ENCODE results near the gene PGAP3.
"Not testable (repeated sequence)": the region's sequence is repeated elsewhere in the genome, so short reads cannot be mapped to it uniquely, and the experiment has no call there.

The PGAP3 gene

GRCh38 chr17:39701012-39701783 lies 13.3 kb upstream of the PGAP3 start:
- no peak for DNase-seq (ENCODE audit: insufficient read length)
- FAIRE-seq = no peak
- TF ChIP-seq POLR2AphosphoS5 (IDR thresholded peaks at IDR 0.05; ENCODE audit: low read depth, low read length) = no peak
- TF ChIP-seq POLR2A (IDR thresholded peaks at IDR 0.05; ENCODE audit: low read depth, low read length) = no peak
- TF ChIP-seq TAF1 (IDR thresholded peaks at IDR 0.05; ENCODE audit: borderline replicate concordance, low read depth, low read length) = no peak

- TF ChIP-seq POLR2AphosphoS5 (IDR thresholded peaks at IDR 0.05; ENCODE audit: low read depth, low read length) (no peak), TAF1 (IDR thresholded peaks at IDR 0.05; ENCODE audit: borderline replicate concordance, low read depth, low read length) (no peak), POLR2A (IDR thresholded peaks at IDR 0.05; ENCODE audit: low read depth, low read length) (no peak)
- DNase-seq (ENCODE audit: insufficient read length) (no peak), FAIRE-seq (no peak)
Observed at GRCh38 chr17:39700148-39700987, 12.5 kb upstream of the PGAP3 start.

- TF ChIP-seq POLR2AphosphoS5 (IDR thresholded peaks at IDR 0.05; ENCODE audit: low read depth, low read length) (no peak), POLR2A (IDR thresholded peaks at IDR 0.05; ENCODE audit: low read depth, low read length) (no peak), TAF1 (IDR thresholded peaks at IDR 0.05; ENCODE audit: borderline replicate concordance, low read depth, low read length) (no peak)
- DNase-seq (ENCODE audit: insufficient read length) = no peak
- FAIRE-seq = no peak
Observed at GRCh38 chr17:39699818-39700147, 11.9 kb upstream of the PGAP3 start, which contains the start of gene ERBB2. Gene ERBB2 (plus strand): TSS chr17:39700064. CDS start chr17:39700239, 175 bp downstream.

GRCh38 chr17:39699157-39699817 lies 11.4 kb upstream of the PGAP3 start:
- not testable (repeated sequence) for DNase-seq (ENCODE audit: insufficient read length); FAIRE-seq

GRCh38 chr17:39697961-39698360 lies 10.1 kb upstream of the PGAP3 start:
- FAIRE-seq (no peak), DNase-seq (ENCODE audit: insufficient read length) (no peak)
- TF ChIP-seq POLR2A (IDR thresholded peaks at IDR 0.05; ENCODE audit: low read depth, low read length) (no peak), TAF1 (IDR thresholded peaks at IDR 0.05; ENCODE audit: borderline replicate concordance, low read depth, low read length) (no peak), POLR2AphosphoS5 (IDR thresholded peaks at IDR 0.05; ENCODE audit: low read depth, low read length) (no peak)

- DNase-seq (ENCODE audit: insufficient read length) (no peak), FAIRE-seq (no peak)
- TF ChIP-seq TAF1 (IDR thresholded peaks at IDR 0.05; ENCODE audit: borderline replicate concordance, low read depth, low read length) = no peak
- no peak for TF ChIP-seq POLR2A (IDR thresholded peaks at IDR 0.05; ENCODE audit: low read depth, low read length)
- TF ChIP-seq POLR2AphosphoS5 (IDR thresholded peaks at IDR 0.05; ENCODE audit: low read depth, low read length) = no peak
Observed at GRCh38 chr17:39696731-39697130, 8.9 kb upstream of the PGAP3 start.

GRCh38 chr17:39695089-39695474 lies 7.2 kb upstream of the PGAP3 start:
- FAIRE-seq = no peak
- no peak for DNase-seq (ENCODE audit: insufficient read length)
- TF ChIP-seq POLR2A (IDR thresholded peaks at IDR 0.05; ENCODE audit: low read depth, low read length) (no peak), TAF1 (IDR thresholded peaks at IDR 0.05; ENCODE audit: borderline replicate concordance, low read depth, low read length) (no peak), POLR2AphosphoS5 (IDR thresholded peaks at IDR 0.05; ENCODE audit: low read depth, low read length) (no peak)

GRCh38 chr17:39694593-39694992 lies 6.7 kb upstream of the PGAP3 start:
- no peak for FAIRE-seq
- DNase-seq (ENCODE audit: insufficient read length) = no peak
- TF ChIP-seq TAF1 (IDR thresholded peaks at IDR 0.05; ENCODE audit: borderline replicate concordance, low read depth, low read length) (no peak), POLR2A (IDR thresholded peaks at IDR 0.05; ENCODE audit: low read depth, low read length) (no peak), POLR2AphosphoS5 (IDR thresholded peaks at IDR 0.05; ENCODE audit: low read depth, low read length) (no peak)

GRCh38 chr17:39688945-39689344 lies 1.1 kb upstream of the PGAP3 start:
- no peak for TF ChIP-seq POLR2AphosphoS5 (IDR thresholded peaks at IDR 0.05; ENCODE audit: low read depth, low read length)
- TF ChIP-seq POLR2A (IDR thresholded peaks at IDR 0.05; ENCODE audit: low read depth, low read length) = no peak
- no peak for TF ChIP-seq TAF1 (IDR thresholded peaks at IDR 0.05; ENCODE audit: borderline replicate concordance, low read depth, low read length)
- FAIRE-seq (no peak), DNase-seq (ENCODE audit: insufficient read length) (no peak)

GRCh38 chr17:39688475-39688835 lies 598 bp upstream of the PGAP3 start:
- DNase-seq (ENCODE audit: insufficient read length) = no peak
- no peak for FAIRE-seq
- no peak for TF ChIP-seq POLR2A (IDR thresholded peaks at IDR 0.05; ENCODE audit: low read depth, low read length)
- TF ChIP-seq POLR2AphosphoS5 (IDR thresholded peaks at IDR 0.05; ENCODE audit: low read depth, low read length) = no peak
- no peak for TF ChIP-seq TAF1 (IDR thresholded peaks at IDR 0.05; ENCODE audit: borderline replicate concordance, low read depth, low read length)

- FAIRE-seq (no peak), DNase-seq (ENCODE audit: insufficient read length) (no peak)
- no peak for TF ChIP-seq TAF1 (IDR thresholded peaks at IDR 0.05; ENCODE audit: borderline replicate concordance, low read depth, low read length)
- no peak for TF ChIP-seq POLR2A (IDR thresholded peaks at IDR 0.05; ENCODE audit: low read depth, low read length)
- no peak for TF ChIP-seq POLR2AphosphoS5 (IDR thresholded peaks at IDR 0.05; ENCODE audit: low read depth, low read length)
Observed at GRCh38 chr17:39687101-39687545, 734 bp downstream of the PGAP3 start.
